Measurements from ENCODE around the gene EIF4G3. TPM values are rescaled to one million over a fixed set of nuclear protein-coding genes. Genes with fewer than 3 reads are reported as not detected.

EIF4G3 gene
- total and polyA plus RNA-seq, 10 of the 15 experiments (the other 5 are each of a cell fraction or from before 2014, with no cell fraction given) = 7.4 to 45.1 (median 29.1) TPM

GRCh38 chr1:20893931-20894330, 282.8 kb downstream of the EIF4G3 start (continued):
- TF ChIP-seq SRF (IDR thresholded peaks at IDR 0.05; ENCODE audit: low read depth in 2 of 2, low read length in 2 of 2) = no peak
- TF ChIP-seq MYB (IDR thresholded peaks at IDR 0.05; ENCODE audit: borderline replicate concordance, low read depth, low read length) = no peak
- no peak for TF ChIP-seq NR2F1 (conservative IDR thresholded peaks at IDR 0.05)
- TF ChIP-seq MAX (IDR thresholded peaks at IDR 0.05; ENCODE audit: low read depth, low read length) = no peak
- no peak for TF ChIP-seq BHLHE40 (IDR thresholded peaks at IDR 0.05; ENCODE audit: borderline replicate concordance in 1 of 2, low read depth in 2 of 2, low read length in 1 of 2)
- TF ChIP-seq CREB1 (IDR thresholded peaks at IDR 0.05; ENCODE audit: low read depth) = no peak
- TF ChIP-seq FOXK2 (IDR thresholded peaks at IDR 0.05) = no peak
- TF ChIP-seq CEBPZ (IDR thresholded peaks at IDR 0.05; ENCODE audit: low read depth, low read length) = no peak
- no peak for TF ChIP-seq SPI1 (IDR thresholded peaks at IDR 0.05; ENCODE audit: borderline replicate concordance, insufficient read depth, low read depth, low read length)
- no peak for TF ChIP-seq NFYA (IDR thresholded peaks at IDR 0.05; ENCODE audit: borderline replicate concordance, low read depth, low read length)
- no peak for TF ChIP-seq LARP7 (IDR thresholded peaks at IDR 0.05)

Measured in GM12878 (cell line).